ENCODE results near the gene DBH.

DNA sequence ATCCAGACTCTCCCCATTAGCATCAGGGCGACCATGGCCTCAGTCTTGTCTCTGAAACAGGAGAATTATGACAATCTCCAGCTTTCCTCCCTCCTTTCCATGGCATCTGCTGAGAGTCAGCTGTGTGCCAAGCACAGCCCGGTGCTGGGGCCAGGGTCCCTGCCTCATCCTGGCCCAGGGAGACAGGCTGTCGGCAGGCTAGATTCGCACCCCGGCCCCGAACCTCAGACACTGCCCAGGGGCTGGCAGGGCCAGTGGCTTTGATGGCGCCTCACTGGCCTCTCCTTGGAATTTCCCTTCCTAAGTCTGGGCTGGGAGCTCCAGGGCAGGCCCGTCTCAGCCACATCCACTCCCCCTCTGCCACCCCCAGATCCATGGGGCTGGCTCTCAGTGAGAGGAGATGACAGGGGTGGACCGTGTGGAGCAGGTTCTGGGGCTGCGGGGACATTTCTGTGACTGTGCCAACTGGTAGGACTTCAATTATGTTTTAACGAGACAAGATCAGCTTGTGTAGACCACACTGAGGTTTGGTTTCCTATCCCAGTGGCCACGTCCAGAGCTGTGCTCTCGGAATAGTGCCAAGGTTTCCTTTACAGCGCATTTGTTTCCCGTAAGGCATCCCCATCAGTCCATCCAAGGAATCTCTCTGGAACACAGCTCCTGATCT lies 42.4 kb upstream of the DBH start:
- TF ChIP-seq POLR2A (IDR thresholded peaks at IDR 0.05) = no peak
- TF ChIP-seq, protein P1, sequence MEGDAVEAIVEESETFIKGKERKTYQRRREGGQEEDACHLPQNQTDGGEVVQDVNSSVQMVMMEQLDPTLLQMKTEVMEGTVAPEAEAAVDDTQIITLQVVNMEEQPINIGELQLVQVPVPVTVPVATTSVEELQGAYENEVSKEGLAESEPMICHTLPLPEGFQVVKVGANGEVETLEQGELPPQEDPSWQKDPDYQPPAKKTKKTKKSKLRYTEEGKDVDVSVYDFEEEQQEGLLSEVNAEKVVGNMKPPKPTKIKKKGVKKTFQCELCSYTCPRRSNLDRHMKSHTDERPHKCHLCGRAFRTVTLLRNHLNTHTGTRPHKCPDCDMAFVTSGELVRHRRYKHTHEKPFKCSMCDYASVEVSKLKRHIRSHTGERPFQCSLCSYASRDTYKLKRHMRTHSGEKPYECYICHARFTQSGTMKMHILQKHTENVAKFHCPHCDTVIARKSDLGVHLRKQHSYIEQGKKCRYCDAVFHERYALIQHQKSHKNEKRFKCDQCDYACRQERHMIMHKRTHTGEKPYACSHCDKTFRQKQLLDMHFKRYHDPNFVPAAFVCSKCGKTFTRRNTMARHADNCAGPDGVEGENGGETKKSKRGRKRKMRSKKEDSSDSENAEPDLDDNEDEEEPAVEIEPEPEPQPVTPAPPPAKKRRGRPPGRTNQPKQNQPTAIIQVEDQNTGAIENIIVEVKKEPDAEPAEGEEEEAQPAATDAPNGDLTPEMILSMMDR (IDR thresholded peaks at IDR 0.05) = no peak

Data from body of pancreas (tissue), 4 donors.